ENCODE data around the gene PIM3. TPM values are rescaled to one million over a fixed set of nuclear protein-coding genes. Genes with fewer than 3 reads are reported as not detected.

The PIM3 gene
- total and polyA plus RNA-seq, 2 of the 8 experiments (the other 6 are each of a cell fraction or from before 2014, with no cell fraction given) = 22.6 to 30.0 TPM

DNA sequence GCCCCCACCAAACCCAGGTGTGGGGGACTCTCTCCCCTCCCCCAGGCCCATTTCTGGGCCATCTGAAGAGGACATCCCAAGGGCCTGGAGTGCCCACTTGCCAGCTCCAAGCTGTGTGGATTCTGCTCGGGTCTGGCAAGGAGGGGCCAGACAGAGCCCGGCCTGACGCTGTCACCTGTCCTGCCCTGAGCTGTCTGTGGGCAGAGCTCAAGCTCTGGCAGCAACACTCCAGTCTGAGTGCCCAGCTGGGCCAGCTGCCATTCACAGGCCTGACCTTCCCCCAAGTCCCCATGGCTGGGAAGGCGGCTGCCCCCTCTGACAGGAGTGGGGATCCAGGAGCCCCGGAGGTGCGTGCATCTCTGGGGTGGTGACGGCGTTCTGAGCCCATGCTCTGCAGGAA, 6.2 kb upstream of the PIM3 start:
- no peak overlapping the region for H2AFZ ChIP-seq (ENCODE audit: low read length)
- no peak overlapping the region for H4K5ac ChIP-seq (ENCODE audit: insufficient read length, low read depth, low read length)
- H3K4me2 ChIP-seq (ENCODE audit: insufficient read depth in 1 of 2, low read depth in 2 of 2, low read length in 2 of 2) = no peak overlapping the region
- no peak overlapping the region for H2BK120ac ChIP-seq (replicated peaks; ENCODE audit: low read depth, low read length)
- no peak overlapping the region for H3K56ac ChIP-seq (replicated peaks; ENCODE audit: insufficient read length, low read depth, low read length)
- no peak overlapping the region for H2BK5ac ChIP-seq (ENCODE audit: low read depth, low read length)
- H3K36me3 ChIP-seq (ENCODE audit: control insufficient read depth in 2 of 4, insufficient read depth in 4 of 4, low read length in 3 of 4) = no peaks in the 10 kb centered on the region
- TF ChIP-seq CREB1 (IDR thresholded peaks at IDR 0.05) = no peak
- H4K20me1 ChIP-seq (replicated peaks in 1 of 2; ENCODE audit: control insufficient read depth in 1 of 2, insufficient read depth in 2 of 2, low read length in 2 of 2) = peaks cover 0 to 2% of the 10 kb centered on the region in 2 experiments
- no peak overlapping the region for H3K4me3 ChIP-seq (ENCODE audit: extremely low read depth in 1 of 4, insufficient read depth in 2 of 4, low read depth in 3 of 4, low read length in 4 of 4)
- no peak overlapping the region for H3K9ac ChIP-seq (replicated peaks in 1 of 4; ENCODE audit: extremely low read depth in 1 of 4, low read depth in 3 of 4, low read length in 3 of 4)
- ChIA-PET POLR2A (ENCODE audit: partially characterized antibody) (interaction anchor here (1.0 to 1.2 kb wide), 2 partner anchors 16 to 35 kb away, joined by 3 to 4 read pairs; partner anchors contain the start of gene CRELD2), CTCF (ENCODE audit: partially characterized antibody) (interaction anchor here (0.6 kb wide), 1 partner anchor 18 kb away, joined by 4 read pairs; no protein-coding TSS in a partner anchor)
- peaks cover 0 to 4% (median 2%) of the 10 kb centered on the region in 4 experiments; a peak in 3 of 7 replicates for H3K27me3 ChIP-seq (replicated peaks in 1 of 4; ENCODE audit: control insufficient read depth in 3 of 4, extremely low read depth in 1 of 4, insufficient read depth in 3 of 4, low read length in 3 of 4)
- H3K18ac ChIP-seq (ENCODE audit: extremely low read depth, low read length) = no peak overlapping the region
- no peaks in the 10 kb centered on the region for H3K79me2 ChIP-seq (ENCODE audit: control insufficient read depth in 1 of 2, insufficient read depth in 2 of 2, low read length in 2 of 2)
- no peaks in the 10 kb centered on the region for H3K9me3 ChIP-seq (ENCODE audit: insufficient read depth in 2 of 2, low read depth in 1 of 2, low read length in 1 of 2)
- H3K4ac ChIP-seq (replicated peaks; ENCODE audit: insufficient read length, low read depth, low read length) = no peak overlapping the region
- H3K79me1 ChIP-seq (ENCODE audit: low read depth, low read length) = no peaks in the 10 kb centered on the region
- H4K91ac ChIP-seq (replicated peaks; ENCODE audit: insufficient read length, low read length) = no peak overlapping the region
- H2BK15ac ChIP-seq (ENCODE audit: low read length) = no peak overlapping the region
- no peak overlapping the region for H2BK20ac ChIP-seq (ENCODE audit: low read length)
- no peaks in the 10 kb centered on the region for H3K23me2 ChIP-seq (ENCODE audit: low read depth, low read length)
- DNase-seq (ENCODE audit: low read depth in 1 of 2, low spot score in 2 of 2) (no peak), FAIRE-seq (no peak)
- no peak overlapping the region for H2BK12ac ChIP-seq (ENCODE audit: low read depth, low read length)
- peak overlapping the region; percentile 25; the same call in 1 of the 2 replicates for H4K8ac ChIP-seq (ENCODE audit: extremely low read depth, insufficient read depth, low read length)
- H3K14ac ChIP-seq (ENCODE audit: insufficient read length) = no peak overlapping the region
- no peak overlapping the region for H3K23ac ChIP-seq (ENCODE audit: insufficient read length)
- no peak overlapping the region; the same call in 1 of the 2 replicates for H3K27ac ChIP-seq (ENCODE audit: low read depth, low read length)
- no peak overlapping the region for H2AK5ac ChIP-seq (ENCODE audit: low read depth, low read length)
- 82% methylated on average over 6 of the region's 8 CpGs; no CpG with 5 or more reads in 1 of the 2 experiments for WGBS, 2 experiments (ENCODE audit: extremely low coverage in 1 of 2, insufficient coverage in 1 of 2, insufficient read length in 1 of 2, insufficient replicate concordance in 2 of 2, low coverage in 1 of 2, low lambda C conversion rate in 2 of 2, missing lambda C conversion rate in 1 of 2)
- peaks cover 0 to 15% (median 7%) of the 10 kb centered on the region in 4 experiments; a peak in 5 of 7 replicates for H3K4me1 ChIP-seq (replicated peaks in 1 of 4; ENCODE audit: control insufficient read depth in 3 of 4, insufficient read depth in 4 of 4, low read length in 3 of 4)

Data from H1 (cell line).